Breast epithelium (tissue), 3 donors: ENCODE results near the gene GPR39.

ENCODE experiments used
- POLR2A ChIP-seq: fragments of 450-650 bp; IDR thresholded peaks from one replicate; pipeline ENCODE4 v1.6.1; 2016; ENCODE audit warnings: antibody characterized with exemption, mild to moderate bottlenecking, moderate library complexity
- TF ChIP-seq, protein P1 (sequence below), 3 donors: fragments of 450-650 bp; IDR thresholded peaks; one replicate each; pipeline ENCODE4 v1.5.1; 2016 to 2017; ENCODE audit warnings: antibody characterized with exemption in 3 of 3, mild to moderate bottlenecking in 3 of 3, moderate library complexity in 3 of 3

DNA sequence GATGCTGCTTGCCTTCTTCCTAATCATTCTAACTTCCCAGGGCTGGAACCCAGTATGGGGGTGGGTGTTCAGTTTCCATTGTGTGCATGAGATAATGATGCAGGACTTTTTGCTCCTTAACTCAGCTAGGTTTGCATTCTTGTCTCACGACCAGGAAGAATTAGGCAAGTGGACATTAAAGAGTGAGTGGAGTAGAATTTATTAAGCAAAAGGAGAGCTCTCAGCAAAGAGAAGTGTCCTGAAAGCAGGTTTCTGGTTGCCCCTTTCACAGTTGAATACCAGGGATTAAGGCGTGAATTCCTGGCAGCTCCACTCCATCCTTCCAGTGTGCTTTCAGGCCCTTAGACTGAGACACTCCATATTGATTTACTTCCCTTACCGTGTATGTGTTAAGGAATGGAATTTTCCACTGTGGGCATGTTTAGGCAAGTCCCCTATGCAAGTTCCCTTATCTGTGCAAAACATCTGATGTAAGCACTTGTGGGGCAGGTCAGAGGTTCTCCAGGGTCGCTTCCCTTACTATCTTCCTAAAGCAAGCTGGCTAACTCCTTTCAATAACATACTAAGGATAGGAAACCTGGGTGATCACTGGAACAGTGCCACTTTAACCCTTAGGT is 126.5 kb downstream of the GPR39 start:
- no peak for TF ChIP-seq POLR2A
- TF ChIP-seq, protein P1, sequence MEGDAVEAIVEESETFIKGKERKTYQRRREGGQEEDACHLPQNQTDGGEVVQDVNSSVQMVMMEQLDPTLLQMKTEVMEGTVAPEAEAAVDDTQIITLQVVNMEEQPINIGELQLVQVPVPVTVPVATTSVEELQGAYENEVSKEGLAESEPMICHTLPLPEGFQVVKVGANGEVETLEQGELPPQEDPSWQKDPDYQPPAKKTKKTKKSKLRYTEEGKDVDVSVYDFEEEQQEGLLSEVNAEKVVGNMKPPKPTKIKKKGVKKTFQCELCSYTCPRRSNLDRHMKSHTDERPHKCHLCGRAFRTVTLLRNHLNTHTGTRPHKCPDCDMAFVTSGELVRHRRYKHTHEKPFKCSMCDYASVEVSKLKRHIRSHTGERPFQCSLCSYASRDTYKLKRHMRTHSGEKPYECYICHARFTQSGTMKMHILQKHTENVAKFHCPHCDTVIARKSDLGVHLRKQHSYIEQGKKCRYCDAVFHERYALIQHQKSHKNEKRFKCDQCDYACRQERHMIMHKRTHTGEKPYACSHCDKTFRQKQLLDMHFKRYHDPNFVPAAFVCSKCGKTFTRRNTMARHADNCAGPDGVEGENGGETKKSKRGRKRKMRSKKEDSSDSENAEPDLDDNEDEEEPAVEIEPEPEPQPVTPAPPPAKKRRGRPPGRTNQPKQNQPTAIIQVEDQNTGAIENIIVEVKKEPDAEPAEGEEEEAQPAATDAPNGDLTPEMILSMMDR (IDR thresholded peaks at IDR 0.05): no peak
